DND-41 (cell line): ENCODE results near the gene NOSIP.

ENCODE experiments used
- CTCF ChIP-seq: IDR thresholded peaks from 2 replicates; pipeline ENCODE4 v1.5.1; 2012; ENCODE audit warnings: borderline replicate concordance, low read length, moderate library complexity, mild to moderate bottlenecking; ENCODE audit not compliant: poor library complexity, severe bottlenecking; ENCODE audit errors: extremely low read depth
- EZH2 ChIP-seq: IDR thresholded peaks from 3 replicates; pipeline ENCODE4 v1.6.1; 2012; ENCODE audit warnings: borderline replicate concordance, low read depth, mild to moderate bottlenecking, moderate library complexity, low read length, inconsistent platforms; ENCODE audit not compliant: severe bottlenecking

GRCh38 chr19:49615861-49616260 is 35.5 kb upstream of the NOSIP start:
- no peak for TF ChIP-seq CTCF
- no peak for TF ChIP-seq EZH2
